Astrocyte of the hippocampus (primary cell): Measurements from ENCODE around the gene TSN.
"Not testable (repeated sequence)": the region's sequence is repeated elsewhere in the genome, so short reads cannot be mapped to it uniquely, and the experiment has no call there.

Experiments
- DNase-seq: peaks from one replicate; pipeline ENCODE4 v3.0.0; 2011; ENCODE audit warnings: low read depth, low spot score

Gene TSN

GRCh38 chr2:121755237-121756111 is at the start of gene TSN:
Gene TSN (plus strand): TSS chr2:121755651. CDS start chr2:121755780, 129 bp downstream.
- DNase-seq, result peak; percentile 100

GRCh38 chr2:121705958-121706357 is 49.5 kb upstream of the TSN start:
- DNase-seq, result no peak

- DNase-seq, result peak; percentile 7
Observed at GRCh38 chr2:121707344-121707919, 48.0 kb upstream of the TSN start.

GRCh38 chr2:121707920-121708361 is 47.5 kb upstream of the TSN start:
- peak; percentile 38 for DNase-seq

- no peak for DNase-seq
Observed at GRCh38 chr2:121709776-121710469, 45.5 kb upstream of the TSN start.

GRCh38 chr2:121710470-121711170 is 44.8 kb upstream of the TSN start:
- DNase-seq, result peak; percentile 16

- peak; percentile 6 for DNase-seq
Observed at GRCh38 chr2:121711481-121711880, 44.0 kb upstream of the TSN start.

- DNase-seq, result no peak
Observed at GRCh38 chr2:121716126-121716525, 39.3 kb upstream of the TSN start.

- no peak for DNase-seq
Observed at GRCh38 chr2:121717529-121717928, 37.9 kb upstream of the TSN start.

GRCh38 chr2:121721926-121722325 is 33.5 kb upstream of the TSN start:
- peak; percentile 27 for DNase-seq

GRCh38 chr2:121722479-121722878 is 33.0 kb upstream of the TSN start:
- peak; percentile 52 for DNase-seq

- no peak for DNase-seq
Observed at GRCh38 chr2:121723316-121723715, 32.1 kb upstream of the TSN start.

- no peak for DNase-seq
Observed at GRCh38 chr2:121727332-121727731, 28.1 kb upstream of the TSN start.

GRCh38 chr2:121727950-121728349 is 27.5 kb upstream of the TSN start:
- no peak for DNase-seq

- DNase-seq, result no peak
Observed at GRCh38 chr2:121731366-121731765, 24.1 kb upstream of the TSN start.

- DNase-seq, result not testable (repeated sequence)
Observed at GRCh38 chr2:121734544-121734943, 20.9 kb upstream of the TSN start.

- DNase-seq, result peak; percentile 21
Observed at GRCh38 chr2:121735518-121736074, 19.9 kb upstream of the TSN start.

GRCh38 chr2:121736140-121736461 is 19.4 kb upstream of the TSN start:
- no peak for DNase-seq

- DNase-seq, result peak; percentile 99
Observed at GRCh38 chr2:121736462-121737336, 18.8 kb upstream of the TSN start, which contains the start of gene NIFK. Gene NIFK (minus strand): TSS chr2:121736875. CDS start chr2:121736850, 25 bp downstream.

GRCh38 chr2:121740973-121741372 is 14.5 kb upstream of the TSN start:
- DNase-seq, result no peak
